ENCODE results near the gene TTC28.

GRCh38 chr22:27982630-27983180 is 696.9 kb downstream of the TTC28 start:
- TF ChIP-seq CTCF (IDR thresholded peaks at IDR 0.05) (no peak), POLR2A (IDR thresholded peaks at IDR 0.05) (no peak)

Data from uterus (tissue), 2 donors.